ENCODE data around the gene OR52E5. TPM values are rescaled to one million over a fixed set of nuclear protein-coding genes. Genes with fewer than 3 reads are reported as not detected.

Gene OR52E5
- total and polyA plus RNA-seq, 10 of the 15 experiments (the other 5 are each of a cell fraction or from before 2014, with no cell fraction given), result not detected

DNA sequence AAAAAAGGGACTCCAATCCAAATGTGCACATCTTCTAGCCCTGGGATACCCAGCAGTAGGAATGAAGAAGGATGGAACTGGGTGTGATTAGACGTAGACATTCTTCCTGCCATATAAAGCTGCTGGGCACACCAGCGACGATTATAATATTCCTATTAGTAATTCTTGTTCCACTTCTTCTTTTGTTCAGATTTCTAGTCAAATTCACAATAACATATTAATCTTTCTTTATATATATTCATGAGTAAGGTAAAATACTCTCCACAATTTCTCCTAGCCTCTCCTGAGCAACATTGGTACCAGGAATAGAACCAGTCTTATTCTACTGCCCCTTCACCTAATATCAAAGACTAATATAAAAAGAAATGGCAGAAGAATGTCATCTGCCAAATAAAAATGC is 35.4 kb upstream of the OR52E5 start, which contains the start of gene OR52E8 (continued):
- TF ChIP-seq CTCF (IDR thresholded peaks at IDR 0.05 in 2 of 3, conservative IDR thresholded peaks at IDR 0.05 in 1 of 3; ENCODE audit: control insufficient read depth in 2 of 3, extremely low read depth in 1 of 3, insufficient read depth in 1 of 3, low read depth in 3 of 3, low read length in 3 of 3) (no peak), SUZ12 (IDR thresholded peaks at IDR 0.05; ENCODE audit: unreplicated experiment) (no peak), MEF2B (IDR thresholded peaks at IDR 0.05; ENCODE audit: partially characterized antibody, poor library complexity, severe bottlenecking) (no peak), ZNF687 (IDR thresholded peaks at IDR 0.05) (no peak)
- TF ChIP-seq, protein P1, sequence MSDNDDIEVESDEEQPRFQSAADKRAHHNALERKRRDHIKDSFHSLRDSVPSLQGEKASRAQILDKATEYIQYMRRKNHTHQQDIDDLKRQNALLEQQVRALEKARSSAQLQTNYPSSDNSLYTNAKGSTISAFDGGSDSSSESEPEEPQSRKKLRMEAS (IDR thresholded peaks at IDR 0.05; ENCODE audit: low read depth, low read length), result no peak

DNA sequence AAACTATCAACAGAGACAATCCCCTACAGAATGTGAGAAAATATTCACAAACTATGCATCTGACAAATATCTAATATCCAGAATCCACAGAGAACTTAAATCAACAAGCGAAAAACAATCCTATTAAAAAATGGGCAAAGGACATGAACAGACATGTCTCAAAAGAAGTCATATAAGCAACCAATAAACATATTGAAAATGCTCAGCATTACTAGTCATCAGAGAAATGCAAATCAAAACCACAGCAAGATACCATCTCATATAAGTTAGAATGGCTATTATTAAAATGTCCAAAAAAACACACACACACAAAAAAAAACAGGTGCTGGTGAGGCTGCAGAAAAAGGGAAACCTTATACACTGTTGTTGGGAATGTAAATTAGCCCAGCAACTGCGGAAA is 27.2 kb upstream of the OR52E5 start:
- Histone ChIP-seq H3K9ac (ENCODE audit: control insufficient read depth, insufficient read depth, low read length) (no peak overlapping the region), H3K4me2 (ENCODE audit: control insufficient read depth, insufficient read depth) (no peak overlapping the region), H3K27ac (ENCODE audit: control insufficient read depth, insufficient read depth) (no peak overlapping the region), H3K79me2 (ENCODE audit: control insufficient read depth, insufficient read depth, low read length) (no peaks in the 10 kb centered on the region), H3K9me3 (replicated peaks; ENCODE audit: control insufficient read depth, insufficient read depth, low read length) (no peaks in the 10 kb centered on the region), H3K27me3 (replicated peaks in 1 of 2; ENCODE audit: control insufficient read depth in 2 of 2, insufficient read depth in 2 of 2, low read length in 1 of 2) (no peaks in the 10 kb centered on the region), H2AFZ (ENCODE audit: control insufficient read depth, low read depth, low read length) (no peak overlapping the region), H3K36me3 (ENCODE audit: control insufficient read depth in 2 of 2, insufficient read depth in 2 of 2, low read length in 1 of 2) (no peaks in the 10 kb centered on the region), H4K20me1 (ENCODE audit: control insufficient read depth, insufficient read depth) (no peaks in the 10 kb centered on the region), H3K4me1 (ENCODE audit: control insufficient read depth, insufficient read depth, low read length) (no peaks in the 10 kb centered on the region), H3K4me3 (no peak overlapping the region)
- no TSS peak for BruUV-seq (replicated peaks)
- WGBS (ENCODE audit: insufficient coverage, insufficient replicate concordance, low lambda C conversion rate, missing lambda C conversion rate), result 45% methylated on average over 2 of the region's 2 CpGs
- CTCF ChIA-PET, result no interaction called here
- RAD21 ChIA-PET (ENCODE audit: unreplicated experiment), result no interaction called here
- POLR2A ChIA-PET, result no interaction called here
- ATAC-seq (no peak), FAIRE-seq (no peak), DNase-seq (ENCODE audit: low read depth, low spot score) (no peak)
- intact Hi-C loops (cut with micrococcal nuclease; ENCODE audit: unreplicated experiment) (no loop called here), in situ Hi-C loops (cut with MboI) (no loop called here)
- SMC1A ChIA-PET (ENCODE audit: uncharacterized antibody, unreplicated experiment), result no interaction called here
- TF ChIP-seq SKIL (IDR thresholded peaks at IDR 0.05; ENCODE audit: low read depth, poor library complexity, severe bottlenecking) (no peak), EGR1 (IDR thresholded peaks at IDR 0.05; ENCODE audit: borderline replicate concordance in 1 of 2, low read depth in 2 of 2, low read length in 2 of 2) (no peak), HDAC2 (IDR thresholded peaks at IDR 0.05) (no peak)
- TF ChIP-seq, protein P2, sequence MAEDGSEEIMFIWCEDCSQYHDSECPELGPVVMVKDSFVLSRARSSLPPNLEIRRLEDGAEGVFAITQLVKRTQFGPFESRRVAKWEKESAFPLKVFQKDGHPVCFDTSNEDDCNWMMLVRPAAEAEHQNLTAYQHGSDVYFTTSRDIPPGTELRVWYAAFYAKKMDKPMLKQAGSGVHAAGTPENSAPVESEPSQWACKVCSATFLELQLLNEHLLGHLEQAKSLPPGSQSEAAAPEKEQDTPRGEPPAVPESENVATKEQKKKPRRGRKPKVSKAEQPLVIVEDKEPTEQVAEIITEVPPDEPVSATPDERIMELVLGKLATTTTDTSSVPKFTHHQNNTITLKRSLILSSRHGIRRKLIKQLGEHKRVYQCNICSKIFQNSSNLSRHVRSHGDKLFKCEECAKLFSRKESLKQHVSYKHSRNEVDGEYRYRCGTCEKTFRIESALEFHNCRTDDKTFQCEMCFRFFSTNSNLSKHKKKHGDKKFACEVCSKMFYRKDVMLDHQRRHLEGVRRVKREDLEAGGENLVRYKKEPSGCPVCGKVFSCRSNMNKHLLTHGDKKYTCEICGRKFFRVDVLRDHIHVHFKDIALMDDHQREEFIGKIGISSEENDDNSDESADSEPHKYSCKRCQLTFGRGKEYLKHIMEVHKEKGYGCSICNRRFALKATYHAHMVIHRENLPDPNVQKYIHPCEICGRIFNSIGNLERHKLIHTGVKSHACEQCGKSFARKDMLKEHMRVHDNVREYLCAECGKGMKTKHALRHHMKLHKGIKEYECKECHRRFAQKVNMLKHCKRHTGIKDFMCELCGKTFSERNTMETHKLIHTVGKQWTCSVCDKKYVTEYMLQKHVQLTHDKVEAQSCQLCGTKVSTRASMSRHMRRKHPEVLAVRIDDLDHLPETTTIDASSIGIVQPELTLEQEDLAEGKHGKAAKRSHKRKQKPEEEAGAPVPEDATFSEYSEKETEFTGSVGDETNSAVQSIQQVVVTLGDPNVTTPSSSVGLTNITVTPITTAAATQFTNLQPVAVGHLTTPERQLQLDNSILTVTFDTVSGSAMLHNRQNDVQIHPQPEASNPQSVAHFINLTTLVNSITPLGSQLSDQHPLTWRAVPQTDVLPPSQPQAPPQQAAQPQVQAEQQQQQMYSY (CRISPR knock-in tag; IDR thresholded peaks at IDR 0.05), result no peak
